ENCODE results near the gene CAMK1G. TPM values are rescaled to one million over a fixed set of nuclear protein-coding genes. Genes with fewer than 3 reads are reported as not detected.

CAMK1G gene
- total RNA-seq, 1 experiment from 2014 or later, result not detected

- Mint-ChIP-seq H3K27me3 (ENCODE audit: insufficient read depth, unreplicated experiment) (no peaks in the 10 kb centered on the region), H3K27ac (ENCODE audit: unreplicated experiment) (no peak overlapping the region), H3K9me3 (ENCODE audit: unreplicated experiment) (no peaks in the 10 kb centered on the region), H3K36me3 (ENCODE audit: insufficient read depth, unreplicated experiment) (no peaks in the 10 kb centered on the region), H3K4me3 (ENCODE audit: unreplicated experiment) (no peak overlapping the region), H3K4me1 (ENCODE audit: low read depth, unreplicated experiment) (no peaks in the 10 kb centered on the region)
- DNase-seq, result no peak
- no peak for TF ChIP-seq CTCF (IDR thresholded peaks at IDR 0.05; ENCODE audit: insufficient read depth in 1 of 2, low read depth in 1 of 2, low read length in 1 of 2, severe bottlenecking in 1 of 2, unreplicated experiment in 1 of 2)
- Histone ChIP-seq H3K36me3 (ENCODE audit: control insufficient read depth, insufficient read depth, low read length) (no peaks in the 10 kb centered on the region), H3K9me3 (no peaks in the 10 kb centered on the region), H3K4me3 (ENCODE audit: low read depth, low read length) (no peak overlapping the region), H3K27me3 (replicated peaks; ENCODE audit: control insufficient read depth, insufficient read depth, low read length) (no peaks in the 10 kb centered on the region; the same call in 1 of the 2 replicates), H3K4me1 (peaks cover 4% of the 10 kb centered on the region; the same call in 1 of the 2 replicates)
- ChIA-PET POLR2A (no interaction called here), CTCF (no interaction called here)
- BruUV-seq (replicated peaks), result no TSS peak
- intact Hi-C loops (cut with micrococcal nuclease; ENCODE audit: unreplicated experiment), result no loop called here
Measured at GRCh38 chr1:209584231-209584672, 738 bp downstream of the CAMK1G start.

DNA sequence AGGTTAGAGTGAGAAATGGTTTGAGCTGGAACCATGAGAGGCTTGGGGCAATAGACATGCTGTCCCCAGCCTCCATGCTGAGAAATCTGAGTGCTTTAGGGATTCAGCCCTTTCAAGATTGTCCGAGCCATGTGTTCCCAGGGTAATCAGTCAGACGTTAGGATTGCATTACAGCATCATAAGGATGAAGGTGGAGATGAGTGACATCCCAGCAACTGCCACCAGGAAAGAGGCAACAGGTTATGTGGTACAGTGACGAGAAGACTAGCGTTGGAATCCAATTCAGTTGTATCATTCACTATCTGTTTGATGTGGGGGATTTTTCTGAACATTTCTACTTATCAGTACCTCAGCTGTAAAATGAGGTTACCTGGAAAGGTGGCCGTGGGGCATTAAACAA lies 1.7 kb downstream of the CAMK1G start:
- Mint-ChIP-seq H3K27ac (ENCODE audit: unreplicated experiment) (no peak overlapping the region), H3K27me3 (ENCODE audit: insufficient read depth, unreplicated experiment) (peaks cover under 1% of the 10 kb centered on the region), H3K9me3 (ENCODE audit: unreplicated experiment) (no peaks in the 10 kb centered on the region), H3K4me1 (ENCODE audit: low read depth, unreplicated experiment) (no peaks in the 10 kb centered on the region), H3K36me3 (ENCODE audit: insufficient read depth, unreplicated experiment) (no peaks in the 10 kb centered on the region), H3K4me3 (ENCODE audit: unreplicated experiment) (no peak overlapping the region)
- H3K9me3 ChIP-seq, result no peaks in the 10 kb centered on the region
- no TSS peak for BruUV-seq (replicated peaks)
- CTCF ChIA-PET, result interaction anchor here (1.1 kb wide), 1 partner anchor 8 kb away, joined by 8 read pairs; no protein-coding TSS in a partner anchor
- no peak overlapping the region for H3K4me3 ChIP-seq (ENCODE audit: low read depth, low read length)
- no peaks in the 10 kb centered on the region for H3K36me3 ChIP-seq (ENCODE audit: control insufficient read depth, insufficient read depth, low read length)
- TF ChIP-seq CTCF (IDR thresholded peaks at IDR 0.05; ENCODE audit: insufficient read depth in 1 of 2, low read depth in 1 of 2, low read length in 1 of 2, severe bottlenecking in 1 of 2, unreplicated experiment in 1 of 2), result no peak
- no peaks in the 10 kb centered on the region; the same call in 1 of the 2 replicates for H3K27me3 ChIP-seq (replicated peaks; ENCODE audit: control insufficient read depth, insufficient read depth, low read length)
- POLR2A ChIA-PET, result interaction anchor here (0.5 kb wide), 1 partner anchor 82 kb away, joined by 3 read pairs; no protein-coding TSS in a partner anchor
- no peak for DNase-seq
- H3K4me1 ChIP-seq, result peaks cover 4% of the 10 kb centered on the region; the same call in 1 of the 2 replicates
- intact Hi-C loops (cut with micrococcal nuclease; ENCODE audit: unreplicated experiment), result loop anchor here (1.0 kb wide), 1 partner anchor 9 kb away; no protein-coding TSS in a partner anchor

- H3K4me3 ChIP-seq (ENCODE audit: low read depth, low read length), result no peak overlapping the region
- H3K9me3 ChIP-seq, result no peaks in the 10 kb centered on the region
- H3K4me1 Mint-ChIP-seq (ENCODE audit: low read depth, unreplicated experiment), result no peaks in the 10 kb centered on the region
- peak overlapping the region; percentile 36 for H3K4me3 Mint-ChIP-seq (ENCODE audit: unreplicated experiment)
- no peaks in the 10 kb centered on the region for H3K36me3 Mint-ChIP-seq (ENCODE audit: insufficient read depth, unreplicated experiment)
- TF ChIP-seq CTCF (IDR thresholded peaks at IDR 0.05; ENCODE audit: insufficient read depth in 1 of 2, low read depth in 1 of 2, low read length in 1 of 2, severe bottlenecking in 1 of 2, unreplicated experiment in 1 of 2), result peak in 1 of 2 experiments; percentile 8
- CTCF ChIA-PET, result interaction anchor here (1.1 kb wide), 1 partner anchor 9 kb away, joined by 8 read pairs; no protein-coding TSS in a partner anchor
- H3K27me3 Mint-ChIP-seq (ENCODE audit: insufficient read depth, unreplicated experiment), result peaks cover 3% of the 10 kb centered on the region
- intact Hi-C loops (cut with micrococcal nuclease; ENCODE audit: unreplicated experiment), result loop anchor here (1.0 kb wide), 1 partner anchor 9 kb away; no protein-coding TSS in a partner anchor
- no peaks in the 10 kb centered on the region; the same call in 1 of the 2 replicates for H3K27me3 ChIP-seq (replicated peaks; ENCODE audit: control insufficient read depth, insufficient read depth, low read length)
- BruUV-seq (replicated peaks), result no TSS peak
- H3K9me3 Mint-ChIP-seq (ENCODE audit: unreplicated experiment), result no peaks in the 10 kb centered on the region
- H3K36me3 ChIP-seq (ENCODE audit: control insufficient read depth, insufficient read depth, low read length), result no peaks in the 10 kb centered on the region
- POLR2A ChIA-PET, result no interaction called here
- peak in 1 of 2 experiments; percentile 36 for DNase-seq
- H3K4me1 ChIP-seq, result peaks cover 4% of the 10 kb centered on the region; the same call in 1 of the 2 replicates
- no peak overlapping the region for H3K27ac Mint-ChIP-seq (ENCODE audit: unreplicated experiment)
Measured at GRCh38 chr1:209585672-209586071, 2.2 kb downstream of the CAMK1G start.

Data from Caco-2 (cell line).